Activated T-helper 1 cell treated with Interleukin-2 at 50 U/mL for 16 hours (primary cell): Measurements from ENCODE around the gene CRYL1.
A peak's percentile ranks its signal among the peaks of the same experiment; 100 is the strongest.

Source experiments
- DNase-seq: peaks from one replicate; pipeline ENCODE4 v3.0.0-alpha.2; 2020; ENCODE audit warnings: low read depth

CRYL1 gene

DNA sequence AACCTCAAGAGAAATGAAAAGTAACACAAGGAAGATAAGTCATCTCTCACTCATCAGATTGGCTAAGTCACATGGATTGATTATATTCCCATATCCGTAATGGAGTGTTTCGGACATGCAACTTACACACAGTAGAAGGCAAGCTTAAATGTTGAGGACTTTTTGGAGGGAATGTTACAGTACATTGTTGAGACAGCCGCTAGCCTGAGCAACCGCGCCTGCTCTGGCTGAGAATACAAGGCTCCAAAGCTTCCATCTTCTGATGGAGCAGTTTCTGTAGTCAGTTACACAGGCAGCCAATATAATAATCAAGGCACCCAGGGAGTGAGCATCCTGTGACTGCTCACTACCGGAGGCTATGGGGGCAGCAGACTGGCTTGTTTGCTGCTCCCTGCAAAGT lies 1.0 kb upstream of the CRYL1 start:
- no peak for DNase-seq

- DNase-seq = no peak
These were observed 485 bp downstream of the CRYL1 start for GRCh38 chr13:20525144-20525600.

- DNase-seq = no peak
These were observed 4.1 kb downstream of the CRYL1 start for GRCh38 chr13:20521364-20522115.

GRCh38 chr13:20519875-20520274 lies 5.8 kb downstream of the CRYL1 start:
- no peak for DNase-seq

DNA sequence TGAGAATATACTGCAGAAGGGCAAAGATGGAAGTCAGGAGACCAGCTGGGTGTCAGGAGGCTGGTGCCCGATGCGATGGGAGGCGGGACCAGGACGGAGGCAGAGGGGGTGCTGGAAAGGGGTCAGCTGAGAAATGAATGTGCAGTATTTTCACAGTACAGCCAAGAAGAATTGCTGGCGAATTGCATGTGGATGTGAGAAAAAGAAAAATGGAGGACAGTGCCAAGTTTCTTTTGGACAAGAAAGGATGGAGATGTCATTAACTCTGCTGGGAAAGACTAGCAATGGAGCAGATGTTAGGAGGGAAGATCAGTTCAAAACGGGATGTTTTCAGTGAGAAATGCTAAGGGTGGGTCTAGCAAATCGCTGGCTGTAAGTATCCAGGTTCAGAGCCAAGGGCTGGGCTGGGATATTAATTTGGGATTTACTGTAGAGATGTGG lies 7.0 kb downstream of the CRYL1 start:
- no peak for DNase-seq

DNA sequence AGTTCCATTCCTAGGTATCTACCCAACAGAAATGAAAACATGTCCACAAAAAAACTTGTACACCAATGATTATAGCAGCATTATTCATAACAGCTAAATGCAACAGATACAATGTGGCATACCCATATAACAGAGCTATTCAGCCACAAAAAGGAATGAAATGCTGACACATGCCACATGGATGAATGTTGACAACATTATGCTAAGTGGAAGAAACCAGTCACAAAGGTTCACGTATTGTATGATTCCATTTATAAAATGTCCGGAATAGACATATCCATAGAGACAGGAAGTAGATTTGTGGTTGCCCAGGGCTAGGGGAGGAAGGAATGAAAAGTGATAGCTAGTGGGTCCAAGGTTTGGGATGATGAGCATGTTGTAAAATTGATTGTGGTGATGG lies 10.8 kb downstream of the CRYL1 start:
- no peak for DNase-seq

DNA sequence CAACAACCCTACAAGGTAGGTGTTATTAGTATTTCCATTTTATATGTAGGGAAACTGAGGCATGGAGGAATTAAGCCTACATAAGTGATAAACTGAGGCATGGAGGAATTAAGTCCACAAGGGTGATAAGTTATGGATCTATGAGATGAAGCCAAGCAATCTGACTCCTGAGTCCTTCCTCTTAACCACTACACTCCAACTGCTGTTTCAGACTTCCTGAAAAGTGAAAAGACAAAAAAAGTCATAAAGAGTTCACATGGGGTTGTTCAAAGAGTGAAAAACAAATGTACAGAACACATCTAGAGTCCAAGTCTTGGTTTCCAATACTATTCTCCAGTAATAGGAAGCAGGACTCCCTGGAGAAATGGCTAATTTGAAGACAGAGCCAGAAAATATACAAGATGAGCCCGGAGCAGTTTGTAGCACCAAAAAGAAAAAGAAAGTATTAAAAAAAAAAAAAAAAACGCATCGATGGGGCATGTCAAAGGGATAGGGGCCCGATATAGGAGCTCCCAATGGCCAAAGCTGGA lies 12.1 kb downstream of the CRYL1 start:
- DNase-seq = no peak

- DNase-seq = no peak
These were observed 13.5 kb downstream of the CRYL1 start for GRCh38 chr13:20512042-20512683.

DNA sequence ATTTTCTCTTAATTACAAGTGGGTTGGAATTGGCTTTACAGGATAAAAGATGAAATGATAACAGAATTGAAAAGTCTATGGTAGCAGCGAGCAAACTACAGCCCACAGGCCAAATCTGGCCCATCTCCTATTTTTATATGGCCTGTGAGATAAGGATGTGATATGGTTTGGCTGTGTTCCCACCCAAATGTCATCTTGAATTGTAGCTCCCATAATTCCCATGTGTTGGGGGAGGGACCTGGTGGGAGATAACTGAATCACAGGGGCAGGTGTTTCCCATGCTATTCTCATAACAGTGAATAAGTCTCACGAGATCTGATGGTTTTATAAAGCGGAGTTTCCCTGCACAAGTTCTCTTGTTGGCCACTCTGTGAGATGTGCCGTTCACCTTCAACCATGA lies 19.0 kb downstream of the CRYL1 start:
- no peak for DNase-seq

- DNase-seq = no peak
These were observed 20.0 kb downstream of the CRYL1 start for GRCh38 chr13:20505405-20506366.

DNA sequence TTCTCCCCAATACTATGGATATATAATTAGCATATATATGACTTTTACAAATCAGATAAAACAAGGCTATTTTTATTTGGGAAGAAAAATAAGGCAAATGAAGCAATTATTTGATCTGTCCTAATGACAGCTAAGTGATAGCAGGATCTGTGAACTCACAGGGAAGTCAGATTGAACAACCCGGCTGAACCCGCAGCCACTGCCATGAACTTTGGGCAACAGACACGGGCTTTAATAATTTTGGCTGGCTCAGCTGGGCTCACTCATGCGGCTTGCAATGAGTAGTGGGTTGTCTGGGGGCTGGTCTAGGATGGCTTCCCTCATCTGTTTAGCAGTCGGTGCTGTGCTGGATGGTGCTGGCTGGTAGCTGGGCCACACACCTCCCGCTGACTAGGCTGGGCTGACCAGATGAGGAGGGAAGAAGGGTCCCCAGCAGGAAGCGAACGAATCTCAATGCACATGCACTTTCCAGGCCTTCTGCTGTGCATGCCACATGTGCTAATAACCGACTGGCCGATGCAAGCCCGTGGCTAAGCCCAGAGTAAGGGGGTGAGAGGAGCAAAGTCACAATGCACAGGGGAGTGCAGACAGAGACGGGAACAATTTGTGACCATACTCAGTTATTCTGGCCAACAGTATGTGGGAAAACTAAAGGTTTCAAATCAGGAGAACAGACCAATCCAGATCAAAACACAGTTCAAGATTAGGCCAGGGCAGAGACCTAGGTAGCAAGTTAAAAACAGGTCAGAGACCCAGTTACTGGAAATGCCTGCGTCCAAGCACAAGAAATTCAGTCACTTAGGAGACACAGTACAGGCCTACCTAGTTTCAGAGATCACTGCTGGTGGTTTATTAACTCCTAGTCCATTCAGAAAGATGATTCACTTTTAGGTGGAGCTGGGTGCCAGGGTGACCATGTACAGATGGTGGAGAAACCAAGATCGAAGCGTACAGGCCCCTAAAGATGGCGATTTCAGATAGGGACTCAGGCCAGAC lies 22.3 kb downstream of the CRYL1 start:
- no peak for DNase-seq

DNA sequence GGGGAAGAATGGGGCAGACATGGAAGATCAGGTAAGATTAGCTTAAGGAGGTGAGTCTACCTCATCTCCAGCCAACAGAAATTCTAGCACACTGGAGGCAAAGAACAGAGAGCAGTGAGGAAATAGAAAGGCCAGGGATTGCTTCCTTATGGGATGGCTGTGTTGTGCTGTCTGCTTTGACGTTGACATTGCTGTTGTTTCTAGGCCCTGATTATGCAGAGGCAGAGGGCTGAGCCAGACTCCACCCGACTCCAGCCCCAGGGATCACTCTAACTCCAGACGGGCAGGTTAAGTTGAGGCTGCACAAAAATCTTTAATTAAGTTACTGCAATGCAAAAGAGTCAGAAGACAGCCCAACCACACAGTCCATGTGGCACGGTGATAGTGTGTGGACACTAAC lies 24.1 kb downstream of the CRYL1 start:
- no peak for DNase-seq

GRCh38 chr13:20501120-20501519 lies 24.5 kb downstream of the CRYL1 start:
- no peak for DNase-seq

DNA sequence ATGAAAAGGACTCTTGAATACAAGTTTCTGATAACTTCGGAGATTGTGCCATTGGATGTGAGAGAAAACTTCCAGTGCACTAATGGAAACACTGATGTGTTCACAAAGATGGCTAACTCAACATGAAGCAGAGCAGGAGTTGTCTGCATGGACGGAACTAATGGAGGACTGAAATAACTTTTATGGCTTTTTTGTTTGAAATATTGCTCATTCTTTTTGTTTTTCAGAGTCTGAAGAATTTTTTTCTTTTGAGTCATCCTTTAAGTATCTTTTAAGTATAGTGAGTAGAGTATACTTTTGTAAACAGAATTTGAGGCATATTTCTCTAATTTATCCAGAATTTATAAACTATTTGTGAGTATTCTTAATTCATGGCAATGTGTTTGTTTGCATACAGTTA lies 25.7 kb downstream of the CRYL1 start:
- DNase-seq = no peak

GRCh38 chr13:20498659-20499058 lies 27.0 kb downstream of the CRYL1 start:
- no peak for DNase-seq

GRCh38 chr13:20498129-20498528 lies 27.5 kb downstream of the CRYL1 start:
- DNase-seq = no peak

DNA sequence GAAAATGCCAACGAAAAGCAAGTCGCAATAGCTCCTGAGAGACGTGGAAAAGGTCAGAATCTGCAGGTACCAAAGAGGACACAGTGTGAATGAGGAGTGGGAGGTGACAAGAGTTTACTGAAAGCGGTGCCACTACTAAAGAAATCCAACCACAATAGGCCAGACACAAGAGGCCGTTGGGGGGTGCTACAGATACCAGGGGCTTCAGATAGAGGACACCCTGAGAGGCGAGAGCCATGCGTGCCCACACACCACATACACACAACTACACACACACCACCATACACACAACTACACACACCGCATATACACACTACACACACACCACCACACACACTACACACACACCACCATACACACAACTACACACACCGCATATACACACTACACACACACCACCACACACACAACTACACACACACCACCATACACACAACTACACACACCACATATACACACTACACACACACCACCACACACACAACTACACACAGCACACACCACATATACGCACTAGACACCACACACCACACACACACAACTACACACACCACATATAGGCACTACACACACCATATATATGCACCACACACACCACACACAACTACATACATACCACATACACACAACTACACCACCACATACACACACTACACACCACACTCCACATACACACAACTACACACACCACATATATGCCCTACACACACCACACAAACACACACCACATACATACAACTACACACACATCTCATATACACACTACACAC lies 28.5 kb downstream of the CRYL1 start:
- DNase-seq = no peak

- peak; percentile 36 for DNase-seq
These were observed 30.3 kb downstream of the CRYL1 start for GRCh38 chr13:20495087-20496023.

GRCh38 chr13:20494656-20495055 lies 31.0 kb downstream of the CRYL1 start:
- no peak for DNase-seq
